GM18526 (cell line): ENCODE measurements around the gene FBXO27.

ENCODE experiments used
- POLR2A ChIP-seq: IDR thresholded peaks from 3 replicates; pipeline ENCODE4 v1.6.1; 2011; ENCODE audit not compliant: insufficient read length; ENCODE audit errors: extremely low read depth

Gene FBXO27

GRCh38 chr19:38975861-38976271 lies 56.5 kb downstream of the FBXO27 start:
- TF ChIP-seq POLR2A, result no peak

- TF ChIP-seq POLR2A, result no peak
These were observed 57.0 kb downstream of the FBXO27 start, which contains the start of gene FBXO17 for GRCh38 chr19:38975214-38975860. Gene FBXO17, minus strand, starts transcription at chr19:38975742. Its CDS starts 25,423 bp downstream, at chr19:38950319.

- TF ChIP-seq POLR2A, result no peak
These were observed 57.6 kb downstream of the FBXO27 start for GRCh38 chr19:38974624-38975213.
